ENCODE measurements around the gene TNFRSF13B. TPM values are rescaled to one million over a fixed set of nuclear protein-coding genes. Genes with fewer than 3 reads are reported as not detected.
"Not testable (repeated sequence)": the region's sequence is repeated elsewhere in the genome, so short reads cannot be mapped to it uniquely, and the experiment has no call there.

The TNFRSF13B gene
- total RNA-seq, 1 donor from 2014 or later, result not detected

DNA sequence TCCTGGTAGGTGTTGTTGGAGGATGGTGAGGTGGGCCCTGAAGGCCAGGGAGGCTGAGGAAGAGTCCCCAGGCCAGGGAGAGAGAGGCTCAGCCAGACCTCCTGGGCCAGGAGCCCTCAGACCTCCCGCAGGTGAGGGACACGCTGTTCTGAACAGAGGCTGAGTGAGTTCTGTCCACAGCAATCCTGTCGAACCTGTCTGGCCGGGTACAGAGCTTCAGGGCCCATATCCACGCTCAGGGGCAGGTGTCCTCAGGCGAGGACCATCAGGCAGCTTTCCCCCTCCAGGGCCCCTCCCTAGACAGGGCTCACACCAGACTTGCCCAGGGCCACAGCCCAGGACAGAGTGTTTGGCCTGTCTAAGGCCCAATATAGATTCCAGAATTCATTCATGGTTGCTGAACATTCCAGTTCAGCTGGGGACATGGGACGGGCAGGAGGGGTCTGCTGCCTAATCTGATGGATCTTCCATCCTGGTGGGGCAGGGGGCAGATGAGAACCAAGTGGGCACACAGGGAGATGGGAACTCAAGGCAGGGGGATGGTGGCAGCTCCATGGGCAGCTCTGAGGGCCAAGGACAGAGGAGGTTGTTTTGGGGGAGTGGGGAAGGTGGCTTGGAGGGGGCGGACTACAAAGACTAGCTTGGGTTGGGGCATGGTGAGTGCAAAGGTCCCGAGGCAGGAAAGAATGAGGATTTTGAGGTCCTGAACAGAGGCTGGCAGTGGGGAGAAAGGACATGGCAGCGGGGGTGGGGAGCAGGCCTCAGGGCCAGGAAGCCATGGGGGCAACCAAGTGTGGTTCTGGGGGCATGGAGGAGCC is 46.9 kb upstream of the TNFRSF13B start:
- H3K36me3 ChIP-seq, result no peaks in the 10 kb centered on the region
- intact Hi-C loops (cut with DNase I), result no loop called here
- no peak overlapping the region for H3K27ac ChIP-seq
- no peaks in the 10 kb centered on the region for H3K27me3 ChIP-seq
- H3K4me1 ChIP-seq, result peaks cover 0 to 11% of the 10 kb centered on the region in 2 donors
- H3K4me3 ChIP-seq, result no peak overlapping the region
- no peak for DNase-seq (ENCODE audit: low spot score in 2 of 2)
- no peaks in the 10 kb centered on the region for H3K9me3 ChIP-seq
- TF ChIP-seq, protein P1, sequence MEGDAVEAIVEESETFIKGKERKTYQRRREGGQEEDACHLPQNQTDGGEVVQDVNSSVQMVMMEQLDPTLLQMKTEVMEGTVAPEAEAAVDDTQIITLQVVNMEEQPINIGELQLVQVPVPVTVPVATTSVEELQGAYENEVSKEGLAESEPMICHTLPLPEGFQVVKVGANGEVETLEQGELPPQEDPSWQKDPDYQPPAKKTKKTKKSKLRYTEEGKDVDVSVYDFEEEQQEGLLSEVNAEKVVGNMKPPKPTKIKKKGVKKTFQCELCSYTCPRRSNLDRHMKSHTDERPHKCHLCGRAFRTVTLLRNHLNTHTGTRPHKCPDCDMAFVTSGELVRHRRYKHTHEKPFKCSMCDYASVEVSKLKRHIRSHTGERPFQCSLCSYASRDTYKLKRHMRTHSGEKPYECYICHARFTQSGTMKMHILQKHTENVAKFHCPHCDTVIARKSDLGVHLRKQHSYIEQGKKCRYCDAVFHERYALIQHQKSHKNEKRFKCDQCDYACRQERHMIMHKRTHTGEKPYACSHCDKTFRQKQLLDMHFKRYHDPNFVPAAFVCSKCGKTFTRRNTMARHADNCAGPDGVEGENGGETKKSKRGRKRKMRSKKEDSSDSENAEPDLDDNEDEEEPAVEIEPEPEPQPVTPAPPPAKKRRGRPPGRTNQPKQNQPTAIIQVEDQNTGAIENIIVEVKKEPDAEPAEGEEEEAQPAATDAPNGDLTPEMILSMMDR (IDR thresholded peaks at IDR 0.05), result no peak

DNA sequence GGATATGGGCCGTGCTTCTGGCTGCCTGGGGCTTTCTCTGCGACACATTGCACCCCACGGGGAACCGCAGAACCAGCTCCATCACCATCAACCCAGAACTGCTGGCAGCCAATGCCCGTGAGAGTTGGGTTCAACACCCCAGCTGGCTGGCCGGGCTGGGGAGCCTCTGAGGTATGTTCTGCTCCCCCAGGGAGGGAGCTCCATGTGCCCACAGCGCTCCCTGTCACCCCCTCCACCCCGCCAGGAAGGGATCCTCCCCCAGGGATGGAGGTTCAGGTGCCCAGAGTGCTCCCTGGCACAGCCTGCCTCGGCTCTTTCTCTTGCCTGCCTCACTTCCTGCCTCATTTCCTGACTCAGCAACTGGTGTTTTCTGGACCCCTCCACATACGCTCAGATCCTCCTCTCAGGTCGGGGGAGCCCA is 46.1 kb upstream of the TNFRSF13B start:
- Histone ChIP-seq H3K4me3 (no peak overlapping the region), H3K4me1 (peaks cover 0 to 11% of the 10 kb centered on the region in 2 donors), H3K27me3 (no peaks in the 10 kb centered on the region), H3K36me3 (no peaks in the 10 kb centered on the region), H3K27ac (no peak overlapping the region), H3K9me3 (no peaks in the 10 kb centered on the region)
- intact Hi-C loops (cut with DNase I), result no loop called here
- TF ChIP-seq, protein P1 (IDR thresholded peaks at IDR 0.05), result no peak
- DNase-seq (ENCODE audit: low spot score in 2 of 2), result no peak

DNA sequence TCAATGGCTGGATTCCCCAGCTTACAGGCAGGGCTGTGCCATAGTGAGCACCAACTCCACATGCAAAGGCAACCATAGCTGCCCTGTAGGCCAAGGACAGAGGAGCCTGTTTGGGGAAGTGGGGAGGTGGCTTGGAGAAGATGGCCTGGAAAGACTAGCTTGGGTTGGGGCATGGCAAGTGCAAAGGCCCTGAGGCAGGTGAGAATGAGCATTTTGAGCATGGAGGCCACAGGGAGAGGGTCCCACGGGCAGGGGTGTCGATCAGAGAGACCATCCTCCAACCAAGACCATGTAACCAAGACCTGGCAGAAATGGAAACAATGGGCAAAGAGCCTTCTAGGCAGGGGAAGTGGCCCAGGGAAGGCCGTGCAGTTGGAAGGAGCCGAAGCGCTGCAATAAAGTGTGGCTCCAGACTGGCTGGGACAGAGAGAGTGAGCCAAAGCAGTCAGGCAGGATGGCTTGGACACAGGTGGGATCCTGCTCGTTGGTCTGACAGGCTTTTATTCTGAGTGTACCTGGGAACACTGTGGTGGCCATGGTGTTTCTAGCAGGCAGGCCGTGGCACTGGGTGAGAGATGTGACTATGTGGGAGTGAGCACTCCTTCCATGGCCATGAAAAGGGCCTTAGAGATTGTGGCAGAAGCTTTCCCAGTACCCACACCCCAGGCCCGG is 45.6 kb upstream of the TNFRSF13B start:
- TF ChIP-seq, protein P1 (IDR thresholded peaks at IDR 0.05), result no peak
- DNase-seq (ENCODE audit: low spot score in 2 of 2), result no peak
- intact Hi-C loops (cut with DNase I), result no loop called here
- H3K36me3 ChIP-seq, result no peaks in the 10 kb centered on the region
- H3K4me1 ChIP-seq, result peaks cover 0 to 11% of the 10 kb centered on the region in 2 donors
- no peaks in the 10 kb centered on the region for H3K9me3 ChIP-seq
- no peaks in the 10 kb centered on the region for H3K27me3 ChIP-seq
- no peak overlapping the region for H3K4me3 ChIP-seq
- H3K27ac ChIP-seq, result no peak overlapping the region

DNA sequence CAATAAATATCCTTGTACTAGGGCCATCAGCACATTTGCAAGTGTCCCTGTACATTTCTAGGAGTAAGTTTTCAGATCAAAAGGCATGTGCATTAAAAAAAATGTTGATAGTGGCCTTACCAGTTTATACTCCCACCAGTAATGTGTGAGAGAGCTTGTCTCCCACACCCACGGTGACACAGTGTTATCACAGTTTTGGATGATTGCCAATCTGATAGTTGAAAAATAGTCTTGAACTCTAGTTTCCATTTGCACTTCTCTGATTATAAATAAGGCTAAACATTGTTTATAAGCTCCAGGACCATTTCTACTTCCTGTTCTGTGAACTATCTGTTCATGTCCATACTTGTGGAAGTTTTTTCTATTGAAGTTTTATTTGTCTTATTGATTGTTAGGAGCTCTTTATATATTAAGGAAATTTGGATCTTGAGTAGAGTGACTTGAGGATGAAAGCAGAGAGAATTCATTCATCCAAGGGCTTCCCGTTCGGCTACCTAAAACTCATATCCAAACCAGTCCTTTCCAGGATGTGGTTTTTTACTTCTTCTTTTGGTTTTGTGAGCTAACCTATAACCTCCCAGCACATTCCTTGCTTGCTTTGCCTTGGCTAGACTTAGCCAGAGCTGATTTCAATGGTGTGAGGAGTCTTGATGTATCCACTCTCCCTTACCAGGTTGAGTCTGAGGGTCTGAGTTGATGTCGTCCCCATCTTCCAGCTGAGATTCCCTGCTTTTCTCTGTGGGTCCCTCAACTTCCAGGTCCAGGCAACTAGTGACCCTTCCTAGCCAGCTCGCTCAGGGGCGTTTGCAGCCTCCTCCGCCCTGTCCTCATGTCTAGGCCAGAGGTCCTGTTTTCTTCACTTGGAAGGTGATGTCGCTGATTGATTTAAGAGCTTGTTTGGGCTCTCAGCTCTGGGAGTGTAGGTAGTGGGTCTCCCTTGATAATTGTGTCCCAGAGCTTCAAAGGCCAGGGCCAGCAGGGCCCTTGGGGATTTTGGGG is 44.6 kb upstream of the TNFRSF13B start:
- H3K4me3 ChIP-seq; H3K9me3 ChIP-seq; H3K27ac ChIP-seq; H3K27me3 ChIP-seq; H3K4me1 ChIP-seq; DNase-seq (ENCODE audit: low spot score in 2 of 2); H3K36me3 ChIP-seq; intact Hi-C loops (cut with DNase I): not testable (repeated sequence)

DNA sequence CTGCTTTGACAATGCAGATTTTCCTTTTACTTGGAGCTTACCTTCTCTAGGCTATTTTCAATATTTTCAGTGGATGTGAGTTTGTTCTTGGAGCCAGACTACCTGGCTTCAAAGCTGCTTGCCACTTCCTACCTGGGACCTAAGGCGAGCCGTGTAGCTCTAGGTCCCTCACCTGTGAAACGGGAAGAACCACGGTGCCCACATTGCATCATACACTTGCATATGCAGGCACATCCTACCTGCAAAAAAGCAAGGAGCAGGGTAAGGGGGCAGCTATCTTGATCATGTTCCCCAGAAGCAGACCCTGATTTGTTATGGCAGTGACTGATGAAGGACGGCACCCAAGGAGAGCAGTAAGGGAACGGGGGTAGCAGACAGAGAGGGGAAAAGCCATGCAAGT is 43.3 kb upstream of the TNFRSF13B start:
- Histone ChIP-seq H3K4me3 (no peak overlapping the region), H3K4me1 (peaks cover 0 to 3% of the 10 kb centered on the region in 2 donors), H3K27me3 (no peaks in the 10 kb centered on the region), H3K9me3 (no peaks in the 10 kb centered on the region), H3K27ac (no peak overlapping the region), H3K36me3 (no peaks in the 10 kb centered on the region)
- intact Hi-C loops (cut with DNase I), result no loop called here
- TF ChIP-seq, protein P1 (IDR thresholded peaks at IDR 0.05), result no peak
- DNase-seq (ENCODE audit: low spot score in 2 of 2), result no peak

DNA sequence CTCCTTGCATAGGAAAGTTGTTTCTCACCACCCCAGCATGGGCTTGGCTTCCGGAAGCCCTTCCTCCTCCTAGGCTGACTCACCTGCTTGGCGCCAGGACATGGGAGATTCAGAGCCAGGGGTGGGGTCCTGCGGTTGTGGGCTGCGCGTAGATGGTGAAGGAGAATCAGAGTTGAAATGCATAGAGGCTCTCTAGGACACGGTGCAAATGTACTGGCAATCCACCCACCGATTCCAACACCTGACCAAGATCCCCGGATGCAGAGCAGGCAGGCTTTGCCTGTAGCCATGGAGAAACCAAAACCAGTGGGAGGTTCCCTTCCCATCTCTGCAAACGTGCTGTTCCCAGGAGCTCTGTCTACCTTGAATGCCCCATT is 42.8 kb upstream of the TNFRSF13B start:
- not testable (repeated sequence) for DNase-seq (ENCODE audit: low spot score in 2 of 2)

DNA sequence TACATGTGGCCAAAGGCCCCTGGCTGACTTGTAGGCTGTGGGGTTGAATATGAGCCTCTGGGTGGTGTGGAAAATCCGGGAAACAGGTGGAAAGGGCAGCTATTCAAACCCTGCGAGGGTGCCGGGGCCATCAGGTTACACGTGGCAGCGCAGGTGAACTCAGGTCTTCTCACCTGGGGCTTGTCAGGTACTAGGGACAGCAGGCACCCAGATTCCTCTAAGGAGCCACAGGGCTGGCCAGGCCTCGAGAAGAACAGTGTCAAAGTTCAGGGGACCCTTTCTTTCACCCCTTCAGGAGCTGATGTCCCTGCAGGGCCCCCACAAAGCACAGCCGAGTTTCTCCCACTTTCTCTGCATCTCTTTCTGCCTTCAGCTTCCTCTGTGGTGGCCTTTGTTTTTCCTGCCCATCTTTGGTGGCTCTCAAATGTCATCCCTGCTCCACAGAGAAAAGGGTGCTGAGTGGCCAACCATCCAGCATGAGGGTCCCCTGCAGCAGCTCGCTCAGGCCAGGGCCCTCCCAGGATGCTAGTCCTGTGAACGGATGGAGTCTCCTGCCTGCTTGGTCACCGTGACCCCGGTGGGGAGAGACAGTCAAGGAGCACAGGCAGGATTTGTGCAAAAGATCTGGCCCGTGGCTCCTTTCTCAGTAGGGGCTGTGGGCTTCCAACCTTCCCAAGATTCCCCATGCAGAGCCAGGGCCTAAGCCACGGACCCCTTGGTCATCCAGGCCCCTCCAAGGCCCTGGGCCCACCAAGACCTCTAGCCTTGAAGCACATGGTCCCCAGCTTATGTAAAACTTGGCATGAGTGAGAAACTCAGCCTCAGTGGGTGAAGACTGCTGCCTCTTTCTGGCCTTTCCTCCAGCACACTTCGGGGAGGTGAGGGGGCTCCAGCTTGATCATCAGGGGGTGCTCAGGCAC is 42.2 kb upstream of the TNFRSF13B start:
- intact Hi-C loops (cut with DNase I); DNase-seq (ENCODE audit: low spot score in 2 of 2); H3K27me3 ChIP-seq; H3K36me3 ChIP-seq; H3K4me3 ChIP-seq; H3K9me3 ChIP-seq; H3K27ac ChIP-seq; H3K4me1 ChIP-seq: not testable (repeated sequence)

More for the DNA sequence above, 42.8 kb upstream of the TNFRSF13B start:
- H3K4me1 ChIP-seq; H3K4me3 ChIP-seq; H3K27ac ChIP-seq; H3K36me3 ChIP-seq; H3K9me3 ChIP-seq; H3K27me3 ChIP-seq; intact Hi-C loops (cut with DNase I): not testable (repeated sequence)

DNA sequence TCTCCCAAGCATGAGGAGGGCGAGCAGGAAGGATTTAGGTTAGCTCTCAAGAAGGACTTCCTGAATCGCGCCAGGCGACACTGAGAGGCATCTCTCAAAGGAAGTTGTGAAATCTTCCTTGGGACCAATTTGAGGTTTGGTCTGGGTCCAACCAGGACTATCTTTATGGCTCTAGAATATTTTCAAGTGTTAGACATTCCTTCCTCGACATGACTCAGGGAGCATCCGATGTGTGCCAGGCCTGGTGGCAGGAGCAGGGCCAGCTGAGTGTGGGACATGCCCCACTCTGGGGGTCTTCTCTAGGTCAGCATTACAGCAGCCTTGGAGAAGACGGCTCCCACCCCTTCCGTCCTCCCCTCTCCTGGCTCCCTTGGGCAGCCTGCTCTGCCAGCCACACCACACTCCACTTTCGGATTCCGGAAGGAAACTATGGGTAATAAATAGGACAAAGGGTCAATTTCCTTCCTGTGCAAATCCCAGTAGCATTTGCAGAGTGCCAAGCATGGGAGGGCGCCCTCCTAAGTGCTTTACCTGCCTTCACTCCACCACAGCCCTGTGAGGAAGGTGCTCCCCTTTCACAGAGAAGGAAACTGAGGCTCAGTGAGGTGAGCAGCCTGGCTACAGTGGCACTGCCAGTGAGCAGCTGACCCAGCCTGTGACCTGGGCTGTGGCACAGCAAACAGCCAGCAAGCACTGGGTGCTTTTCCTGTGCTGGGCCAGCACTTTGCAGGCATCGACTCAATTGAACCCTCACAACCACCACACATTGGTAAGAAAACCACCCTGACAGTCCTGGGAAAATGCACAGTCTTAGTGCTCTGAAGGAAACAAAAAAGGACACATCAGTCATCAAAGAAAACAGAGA is 39.4 kb upstream of the TNFRSF13B start:
- H3K36me3 ChIP-seq; H3K4me3 ChIP-seq; intact Hi-C loops (cut with DNase I); H3K4me1 ChIP-seq; H3K27me3 ChIP-seq; H3K9me3 ChIP-seq: not testable (repeated sequence)
- DNase-seq (ENCODE audit: low spot score in 2 of 2), result peak in 1 of 2 donors; percentile 84
- peak overlapping the region; percentile 53 to 69 for H3K27ac ChIP-seq
